GM12878 (cell line): ENCODE measurements around the gene MICAL3. TPM values are rescaled to one million over a fixed set of nuclear protein-coding genes. Genes with fewer than 3 reads are reported as not detected.

Experiments
- ATAC-seq: fragments of 200-7000 bp; cut with Tn5 transposase; 3 replicates; pipeline ENCODE4 v1.9.1; 2020; ENCODE audit warnings: mild to moderate bottlenecking, moderate library complexity
- BruUV-seq: library from RNA; stranded (reverse); fragments of 400-500 nt; replicated peaks from 2 replicates; lab custom pipeline; 2021; lab: Mats Ljungman, UMichigan
- CTCF ChIA-PET: fragments of 300-600 bp; sonication (Branson Sonifier 250); formaldehyde crosslinking; extraction: SDS; loops from one replicate; lab custom pipeline; 2021; ENCODE audit warnings: inconsistent platforms; lab: Yijun Ruan, JAX
- POLR2A ChIA-PET: fragments of 350-600 bp; formaldehyde crosslinking; extraction: SDS; loops from one replicate; lab custom pipeline; 2021; ENCODE audit warnings: inconsistent platforms; lab: Charles Lee
- RAD21 ChIA-PET: fragments of 300-600 bp; sonication (Branson Sonifier 250); formaldehyde crosslinking; loops from one replicate; lab custom pipeline; 2023; ENCODE audit warnings: antibody characterized with exemption; ENCODE audit not compliant: unreplicated experiment; lab: Charles Lee
- SMC1A ChIA-PET: fragments of 300-600 bp; sonication (Branson Sonifier 250); formaldehyde crosslinking; loops from one replicate; lab custom pipeline; 2023; ENCODE audit not compliant: unreplicated experiment, uncharacterized antibody; lab: Charles Lee
- DNase-seq: peaks from one replicate; pipeline ENCODE4 v3.0.0-alpha.2; 2011; ENCODE audit warnings: low read depth, low spot score
- FAIRE-seq: peaks from 3 replicates; lab custom pipeline; 2011; peaks lifted over from hg19 to GRCh38; lab: Jason Lieb, UNC
- H2AFZ ChIP-seq: 2 replicates; pipeline ENCODE4 v1.6.0; 2011; ENCODE audit warnings: low read depth, low read length, control low read depth; ENCODE audit not compliant: control insufficient read depth
- H3K27ac ChIP-seq: 2 replicates; pipeline ENCODE4 v1.5.1; 2011; ENCODE audit warnings: control low read depth; ENCODE audit not compliant: control insufficient read depth, insufficient read depth
- H3K27me3 ChIP-seq, 2 experiments: replicated peaks in 1 of 2; 2 replicates each; pipeline versions ENCODE4 v1.6.0 to v1.6.1; 2011; ENCODE audit warnings: low read length in 1 of 2; ENCODE audit not compliant: control insufficient read depth in 2 of 2, insufficient read depth in 2 of 2
- H3K36me3 ChIP-seq, 2 experiments: 2 replicates each; pipeline ENCODE4 v1.5.1; 2011; ENCODE audit warnings: low read length in 1 of 2; ENCODE audit not compliant: control insufficient read depth in 2 of 2, insufficient read depth in 2 of 2
- H3K4me1 ChIP-seq: 2 replicates; pipeline ENCODE4 v1.6.1; 2011; ENCODE audit warnings: mild to moderate bottlenecking, low read length, moderate library complexity, mixed read lengths; ENCODE audit not compliant: control insufficient read depth, insufficient read depth
- H3K4me2 ChIP-seq: 2 replicates; pipeline ENCODE4 v1.6.0; 2011; ENCODE audit warnings: control low read depth; ENCODE audit not compliant: control insufficient read depth, insufficient read depth
- H3K4me3 ChIP-seq: fragments of 200-600 bp; sonication (generic); 2 replicates; pipeline ENCODE4 v1.5.1; 2016
- H3K79me2 ChIP-seq: 2 replicates; pipeline ENCODE4 v1.6.0; 2011; ENCODE audit warnings: low read length; ENCODE audit not compliant: control insufficient read depth, insufficient read depth
- H3K9ac ChIP-seq: 2 replicates; pipeline ENCODE4 v1.8.0; 2011; ENCODE audit warnings: low read length, control low read depth, mixed read lengths; ENCODE audit not compliant: control insufficient read depth, insufficient read depth
- H3K9me3 ChIP-seq: replicated peaks from 3 replicates; pipeline ENCODE4 v1.5.1; 2011; ENCODE audit warnings: mild to moderate bottlenecking, low read length; ENCODE audit not compliant: control insufficient read depth, insufficient read depth
- H4K20me1 ChIP-seq: 2 replicates; pipeline ENCODE4 v1.6.0; 2011; ENCODE audit not compliant: control insufficient read depth, insufficient read depth
- ATF7 ChIP-seq: fragments of 450-650 bp; IDR thresholded peaks from 2 replicates; pipeline ENCODE4 v1.6.1; 2016; ENCODE audit warnings: low read depth, mild to moderate bottlenecking
- CBX5 ChIP-seq: sonication (generic); IDR thresholded peaks from 2 replicates; pipeline ENCODE4 v1.6.1; 2016; ENCODE audit warnings: low read depth, moderate library complexity, mild to moderate bottlenecking, inconsistent platforms
- CHD1 ChIP-seq: IDR thresholded peaks from 2 replicates; pipeline ENCODE4 v1.6.1; 2012; ENCODE audit warnings: low read depth, low read length, improper control_type of control experiment
- EED ChIP-seq: sonication (generic); IDR thresholded peaks from 2 replicates; pipeline ENCODE4 v1.6.1; 2016; ENCODE audit warnings: antibody characterized with exemption, low read depth
- EP300 ChIP-seq, 2 experiments: fragments of 150-350 bp in 1 of 2; IDR thresholded peaks; 2 replicates each; pipeline ENCODE4 v1.6.1; 2011 to 2012; ENCODE audit warnings: low read depth in 2 of 2, low read length in 2 of 2, borderline replicate concordance in 1 of 2, improper control_type of control experiment in 1 of 2, inconsistent platforms in 1 of 2; ENCODE audit not compliant: control insufficient read depth in 1 of 2
- FOXK2 ChIP-seq: fragments of 450-650 bp; IDR thresholded peaks from 2 replicates; pipeline ENCODE4 v1.6.1; 2017; ENCODE audit warnings: mild to moderate bottlenecking, moderate library complexity
- KLF5 ChIP-seq: fragments of 450-650 bp; IDR thresholded peaks from 2 replicates; pipeline ENCODE4 v1.6.1; 2014; ENCODE audit warnings: mild to moderate bottlenecking; ENCODE audit not compliant: partially characterized antibody
- MTA2 ChIP-seq: fragments of 450-650 bp; IDR thresholded peaks from 2 replicates; pipeline ENCODE4 v1.6.1; 2016; ENCODE audit warnings: low read depth, mild to moderate bottlenecking, moderate library complexity
- MYB ChIP-seq: fragments of 150-350 bp; IDR thresholded peaks from 2 replicates; pipeline ENCODE4 v1.6.1; 2014; ENCODE audit warnings: mild to moderate bottlenecking, low read depth, low read length, borderline replicate concordance
- MYC ChIP-seq: IDR thresholded peaks from 2 replicates; pipeline ENCODE4 v1.6.1; 2011; ENCODE audit warnings: mild to moderate bottlenecking, low read length, moderate library complexity, inconsistent platforms; ENCODE audit not compliant: insufficient read depth, insufficient replicate concordance, insufficient read length, severe bottlenecking
- NBN ChIP-seq: fragments of 450-650 bp; IDR thresholded peaks from 2 replicates; pipeline ENCODE4 v1.6.1; 2016
- RB1 ChIP-seq: fragments of 450-650 bp; formaldehyde crosslinking; IDR thresholded peaks from 2 replicates; pipeline ENCODE4 v1.6.1; 2017; ENCODE audit warnings: mild to moderate bottlenecking, borderline replicate concordance
- RFX5 ChIP-seq: IDR thresholded peaks from 2 replicates; pipeline ENCODE4 v1.6.1; 2011; ENCODE audit warnings: low read depth, low read length, improper control_type of control experiment
- TAF1 ChIP-seq: IDR thresholded peaks from 2 replicates; pipeline ENCODE4 v1.6.1; 2011; ENCODE audit warnings: mild to moderate bottlenecking, low read depth, low read length, borderline replicate concordance
- TARDBP ChIP-seq: IDR thresholded peaks from 2 replicates; pipeline ENCODE4 v1.6.1; 2016; ENCODE audit warnings: borderline replicate concordance
- TCF7 ChIP-seq: IDR thresholded peaks from 2 replicates; pipeline ENCODE4 v1.6.1; 2014; ENCODE audit warnings: antibody characterized with exemption, borderline replicate concordance
- WGBS: methylation state at CpG from one replicate; pipeline ENCODE4 v1.1.6; 2016; ENCODE audit warnings: low lambda C conversion rate; ENCODE audit not compliant: insufficient replicate concordance, insufficient coverage; ENCODE audit errors: missing lambda C conversion rate; 5-methylcytosine and 5-hydroxymethylcytosine counted together
- in situ Hi-C: fragments of 300-500 bp; cut with MboI; formaldehyde crosslinking; loops from 9 replicates; pipeline ENCODE4 v1.14.3; 2018; ENCODE audit warnings: mixed read lengths
- intact Hi-C: fragments of 100-400 bp; cut with micrococcal nuclease; formaldehyde crosslinking; loops from one replicate; pipeline ENCODE4 v1.14.2; 2022; ENCODE audit not compliant: unreplicated experiment
- polyA plus RNA-seq, 11 experiments: library from polyadenylated mRNA; depleted of rRNA in 4 of 11; unstranded in 6 of 11; stranded (reverse) in 5 of 11; fragments of >200 nt; fragmentation: Nextera tagmentation in 4 of 11; fragmentation: Illumina TruSeq in 1 of 11; extraction: Ambion mirVana in 4 of 11; extraction: Trizol in 1 of 11; gene quantifications; 1 replicate in 1 of 11; 2 replicates in 10 of 11; pipeline versions ENCODE4 v1.2.1 to v1.2.3, GENCODE V29; 2011 to 2016; ENCODE audit warnings: inconsistent platforms in 2 of 11, missing spikeins in 2 of 11, low read depth in 1 of 11
- total RNA-seq, 4 experiments: library from RNA; depleted of rRNA in 3 of 4; stranded (reverse); fragments of >200 nt in 3 of 4; fragmentation: Illumina TruSeq in 1 of 4; extraction: Trizol in 1 of 4; gene quantifications; 2 replicates each; pipeline versions ENCODE4 v1.2.1 to v1.2.3, GENCODE V29; 2013 to 2021

The MICAL3 gene
- total and polyA plus RNA-seq, 10 of the 15 experiments (the other 5 are each of a cell fraction or from before 2014, with no cell fraction given), result 2.6 to 92.2 (median 24.0) TPM

DNA sequence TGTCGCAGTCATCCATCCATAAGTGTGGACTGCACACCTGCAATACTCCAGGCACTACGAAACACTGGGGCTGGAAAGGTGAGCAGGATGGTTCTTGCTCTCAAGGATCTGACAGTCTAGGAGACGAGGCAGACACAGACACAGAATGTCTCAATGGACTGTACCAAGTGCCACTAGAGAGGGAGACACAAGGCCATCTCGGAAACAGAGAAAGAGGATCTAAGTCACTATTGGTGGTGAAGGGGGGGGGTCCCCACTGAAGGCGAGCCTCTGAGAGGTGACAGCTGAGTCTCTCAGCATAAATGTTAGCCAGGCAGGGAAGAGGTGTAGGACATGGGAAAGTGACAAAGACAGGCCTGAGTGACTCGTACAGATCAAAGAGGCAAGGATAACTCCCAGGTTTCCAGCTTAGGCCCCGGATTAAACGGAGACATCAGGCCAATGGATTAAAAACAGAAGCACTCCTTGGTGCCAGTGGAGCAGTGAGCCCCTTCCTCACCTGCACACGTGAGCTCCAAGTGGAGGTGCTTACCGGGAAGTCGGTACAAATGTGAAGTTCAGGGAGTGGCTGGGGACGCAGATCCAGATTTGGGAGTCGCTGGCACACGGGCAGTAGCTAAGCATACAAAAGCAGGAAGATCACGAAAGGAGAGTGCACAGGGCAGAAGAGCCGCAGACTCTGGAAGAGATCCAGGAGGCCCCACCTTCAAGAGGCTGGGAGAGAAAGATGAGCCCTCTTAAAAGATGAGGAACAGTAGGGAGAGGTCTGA, 117.2 kb downstream of the MICAL3 start:
- 0 out of 3 replicates have a peak, but pooled peaks have one; percentile 36 for ATAC-seq
- ChIA-PET POLR2A (interaction anchor here (0.6 kb wide), 1 partner anchor 89 kb away, joined by 4 read pairs; no protein-coding TSS in a partner anchor), SMC1A (interaction anchor here (1.9 kb wide), 1 partner anchor 11 kb away, joined by 5 read pairs; no protein-coding TSS in a partner anchor), RAD21 (no interaction called here), CTCF (interaction anchor here (0.6 kb wide), 1 partner anchor 81 kb away, joined by 3 read pairs; no protein-coding TSS in a partner anchor)
- Histone ChIP-seq H3K27me3 (no peaks in the 10 kb centered on the region), H3K9ac (no peak overlapping the region), H2AFZ (no peak overlapping the region), H3K79me2 (no peaks in the 10 kb centered on the region; the same call in none of the 2 replicates), H3K4me1 (peaks cover 12% of the 10 kb centered on the region; the same call in 1 of the 2 replicates), H3K36me3 (peaks cover 21 to 29% of the 10 kb centered on the region in 2 experiments), H3K27ac (no peak overlapping the region), H3K4me3 (no peak overlapping the region), H3K9me3 (no peaks in the 10 kb centered on the region), H3K4me2 (no peak overlapping the region), H4K20me1 (no peaks in the 10 kb centered on the region)
- 53% methylated on average over 16 of the region's 16 CpGs for WGBS
- no TSS peak for BruUV-seq
- in situ Hi-C loops (no loop called here), intact Hi-C loops (no loop called here)
- no peak for FAIRE-seq
- DNase-seq, result no peak
- TF ChIP-seq FOXK2 (peak; percentile 34; the same call in 1 of the 2 replicates), RB1 (no peak), ATF7 (peak; percentile 34; the same call in 1 of the 2 replicates), MYC (no peak), TCF7 (no peak), MYB (no peak), CHD1 (peak; percentile 85; the same call in 1 of the 2 replicates), MTA2 (no peak), CBX5 (no peak), RFX5 (no peak), NBN (no peak), EED (no peak), KLF5 (no peak), EP300 (IDR thresholded peaks at IDR 0.05; ENCODE audit: borderline replicate concordance in 1 of 2, control insufficient read depth in 1 of 2, low read depth in 2 of 2, low read length in 2 of 2) (no peak), TARDBP (no peak), TAF1 (no peak)
